ENCODE measurements around the gene UGCG. TPM values are rescaled to one million over a fixed set of nuclear protein-coding genes. Genes with fewer than 3 reads are reported as not detected.

Gene UGCG
- total and polyA plus RNA-seq, 9 of the 15 experiments (the other 6 are each of a cell fraction or from before 2014, with no cell fraction given): 20.0 to 40.3 (median 29.2) TPM

GRCh38 chr9:111939322-111939721 is 42.7 kb downstream of the UGCG start (continued):
- no peak for TF ChIP-seq ZNF318 (IDR thresholded peaks at IDR 0.05; ENCODE audit: borderline replicate concordance in 1 of 2, low read depth in 1 of 2)
- TF ChIP-seq ATF7 (IDR thresholded peaks at IDR 0.05): no peak
- no peak for TF ChIP-seq DIDO1 (tag; IDR thresholded peaks at IDR 0.05; ENCODE audit: low read depth)
- TF ChIP-seq ZZZ3 (IDR thresholded peaks at IDR 0.05): no peak
- TF ChIP-seq ZNF445 (CRISPR knock-in tag; IDR thresholded peaks at IDR 0.05; ENCODE audit: low read depth): no peak
- no peak for TF ChIP-seq KAT7 (CRISPR knock-in tag; IDR thresholded peaks at IDR 0.05; ENCODE audit: borderline replicate concordance)
- no peak for TF ChIP-seq CTBP1 (IDR thresholded peaks at IDR 0.05; ENCODE audit: borderline replicate concordance)
- no peak for TF ChIP-seq NFIC (IDR thresholded peaks at IDR 0.05)
- no peak for TF ChIP-seq MEF2D (tag; conservative IDR thresholded peaks at IDR 0.05; ENCODE audit: low read depth)
